ENCODE measurements around the gene CDC42BPA. TPM values are rescaled to one million over a fixed set of nuclear protein-coding genes. Genes with fewer than 3 reads are reported as not detected.

The CDC42BPA gene
- total and polyA plus RNA-seq, 2 of the 8 experiments (the other 6 are each of a cell fraction or from before 2014, with no cell fraction given), result 7.1 to 28.5 TPM

GRCh38 chr1:227182012-227182411 lies 136.3 kb downstream of the CDC42BPA start:
- Histone ChIP-seq H3K9me3 (ENCODE audit: insufficient read depth in 2 of 2, low read depth in 1 of 2, low read length in 1 of 2) (no peaks in the 10 kb centered on the region), H3K27me3 (replicated peaks in 1 of 4; ENCODE audit: control insufficient read depth in 3 of 4, extremely low read depth in 1 of 4, insufficient read depth in 3 of 4, low read length in 3 of 4) (no peaks in the 10 kb centered on the region), H3K4me2 (ENCODE audit: insufficient read depth in 1 of 2, low read depth in 2 of 2, low read length in 2 of 2) (no peak overlapping the region), H3K9ac (replicated peaks in 1 of 4; ENCODE audit: extremely low read depth in 1 of 4, low read depth in 3 of 4, low read length in 3 of 4) (no peak overlapping the region), H2AK5ac (ENCODE audit: low read depth, low read length) (no peak overlapping the region), H2BK120ac (replicated peaks; ENCODE audit: low read depth, low read length) (no peak overlapping the region), H4K5ac (ENCODE audit: insufficient read length, low read depth, low read length) (no peak overlapping the region), H3K4me1 (replicated peaks in 1 of 4; ENCODE audit: control insufficient read depth in 3 of 4, insufficient read depth in 4 of 4, low read length in 3 of 4) (peaks cover 0 to 2% (median 0%) of the 10 kb centered on the region in 4 experiments; a peak in 1 of 7 replicates), H3K4me3 (ENCODE audit: extremely low read depth in 1 of 4, insufficient read depth in 2 of 4, low read depth in 3 of 4, low read length in 4 of 4) (no peak overlapping the region), H3K79me2 (ENCODE audit: control insufficient read depth in 1 of 2, insufficient read depth in 2 of 2, low read length in 2 of 2) (0 out of 4 replicates have a peak, but pooled peaks cover 0 to 8% of the 10 kb centered on the region in 2 experiments), H4K20me1 (replicated peaks in 1 of 2; ENCODE audit: control insufficient read depth in 1 of 2, insufficient read depth in 2 of 2, low read length in 2 of 2) (peaks cover 0 to 2% of the 10 kb centered on the region in 2 experiments), H3K23me2 (ENCODE audit: low read depth, low read length) (no peaks in the 10 kb centered on the region), H3K14ac (ENCODE audit: insufficient read length) (no peak overlapping the region), H3K79me1 (ENCODE audit: low read depth, low read length) (peaks cover 4% of the 10 kb centered on the region; the same call in 1 of the 2 replicates), H3K23ac (ENCODE audit: insufficient read length) (no peak overlapping the region), H3K18ac (ENCODE audit: extremely low read depth, low read length) (no peak overlapping the region), H4K8ac (ENCODE audit: extremely low read depth, insufficient read depth, low read length) (no peak overlapping the region), H2BK20ac (ENCODE audit: low read length) (no peak overlapping the region), H3K56ac (replicated peaks; ENCODE audit: insufficient read length, low read depth, low read length) (no peak overlapping the region), H2BK15ac (ENCODE audit: low read length) (no peak overlapping the region), H3K36me3 (ENCODE audit: control insufficient read depth in 2 of 4, insufficient read depth in 4 of 4, low read length in 3 of 4) (no peaks in the 10 kb centered on the region), H3K4ac (replicated peaks; ENCODE audit: insufficient read length, low read depth, low read length) (no peak overlapping the region), H2BK5ac (ENCODE audit: low read depth, low read length) (no peak overlapping the region), H4K91ac (replicated peaks; ENCODE audit: insufficient read length, low read length) (no peak overlapping the region), H2BK12ac (ENCODE audit: low read depth, low read length) (no peak overlapping the region), H3K27ac (ENCODE audit: low read depth, low read length) (no peak overlapping the region), H2AFZ (ENCODE audit: low read length) (no peak overlapping the region)
- TF ChIP-seq EZH2 (IDR thresholded peaks at IDR 0.05; ENCODE audit: low read depth, low read length, severe bottlenecking) (no peak), SRF (IDR thresholded peaks at IDR 0.05; ENCODE audit: low read depth, low read length) (no peak)
- ChIA-PET CTCF (ENCODE audit: partially characterized antibody) (interaction anchor here (1.6 kb wide), 1 partner anchor 12 kb away, joined by 4 read pairs; no protein-coding TSS in a partner anchor), POLR2A (ENCODE audit: partially characterized antibody) (no interaction called here)
- WGBS, 2 experiments (ENCODE audit: extremely low coverage in 1 of 2, insufficient coverage in 1 of 2, insufficient read length in 1 of 2, insufficient replicate concordance in 2 of 2, low coverage in 1 of 2, low lambda C conversion rate in 2 of 2, missing lambda C conversion rate in 1 of 2), result 80% methylated on average over 3 of the region's 3 CpGs; no CpG with 5 or more reads in 1 of the 2 experiments
- no peak for FAIRE-seq
- DNase-seq (ENCODE audit: low read depth in 1 of 2, low spot score in 2 of 2), result no peak

Measured in H1 (cell line).